T-helper 1 cell (primary cell): Measurements from ENCODE around the gene EXOC6B.

Experiments used
- DNase-seq, 5 donors: peaks; one replicate each; pipeline ENCODE4 v3.0.0-alpha.2; 2012 to 2020

Gene EXOC6B

GRCh38 chr2:72341639-72342038 lies 484.2 kb downstream of the EXOC6B start:
- no peak for DNase-seq

- DNase-seq, result no peak
Observed at GRCh38 chr2:72340665-72341064, 485.2 kb downstream of the EXOC6B start.

- no peak for DNase-seq
Observed at GRCh38 chr2:72338076-72338475, 487.8 kb downstream of the EXOC6B start.

DNA sequence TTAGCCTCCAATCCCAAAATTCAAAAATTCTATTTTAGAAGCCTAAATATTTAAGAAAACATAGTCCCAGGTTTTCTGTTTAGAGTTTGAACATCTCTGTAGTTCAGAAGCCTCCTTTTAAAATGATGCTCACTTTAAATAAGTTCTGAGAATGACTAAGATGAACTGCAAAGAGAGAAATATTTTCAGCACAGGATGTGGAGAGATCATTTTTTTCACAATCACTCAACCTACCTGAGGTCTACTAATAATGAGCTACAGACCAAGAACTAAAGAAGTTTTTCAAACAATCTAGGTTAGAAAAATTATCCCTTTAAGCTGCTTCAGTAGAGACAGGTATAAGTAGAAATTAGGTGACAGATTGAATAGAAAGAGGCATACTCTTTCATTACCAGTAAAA lies 493.1 kb downstream of the EXOC6B start:
- DNase-seq, result peak in 1 of 5 donors; percentile 8

DNA sequence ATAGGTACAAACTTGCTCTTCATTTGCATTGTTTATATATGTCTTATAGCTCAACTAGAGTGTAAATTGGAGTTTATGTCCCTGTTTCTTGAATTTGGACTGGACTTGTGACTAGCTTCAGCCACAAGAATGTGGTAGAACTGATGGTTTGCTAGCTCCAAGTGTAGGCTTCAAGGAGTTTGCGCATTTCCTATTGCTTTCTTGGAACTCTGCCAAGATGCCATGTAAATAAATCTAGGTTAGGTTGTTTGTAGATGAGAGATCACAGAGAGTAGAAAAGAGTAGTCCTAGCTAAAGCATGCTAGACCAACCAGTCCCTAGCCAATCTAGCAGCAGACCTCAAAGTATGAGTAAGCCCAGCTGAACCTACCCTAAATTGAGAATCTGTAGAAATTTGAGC lies 495.2 kb downstream of the EXOC6B start:
- no peak for DNase-seq

DNA sequence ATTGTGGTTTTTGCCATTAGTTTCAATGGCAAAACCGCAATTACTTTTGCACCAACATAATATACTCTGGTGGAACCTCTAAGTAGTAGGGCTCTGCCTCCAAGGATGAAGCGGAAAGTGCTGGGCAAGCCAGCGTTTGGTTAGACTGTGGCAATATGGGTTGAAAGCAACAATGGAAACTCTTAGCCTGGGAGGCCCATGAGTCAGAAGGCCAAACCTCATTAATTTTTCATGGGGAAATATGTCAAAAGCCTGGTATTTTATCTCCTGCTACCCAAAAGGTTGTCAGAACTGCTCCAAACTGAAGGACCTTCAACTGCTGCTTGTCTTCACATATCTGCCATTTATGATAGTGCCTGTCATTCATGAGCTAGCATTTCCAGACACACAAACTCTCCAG lies 499.1 kb downstream of the EXOC6B start:
- DNase-seq, result no peak

DNA sequence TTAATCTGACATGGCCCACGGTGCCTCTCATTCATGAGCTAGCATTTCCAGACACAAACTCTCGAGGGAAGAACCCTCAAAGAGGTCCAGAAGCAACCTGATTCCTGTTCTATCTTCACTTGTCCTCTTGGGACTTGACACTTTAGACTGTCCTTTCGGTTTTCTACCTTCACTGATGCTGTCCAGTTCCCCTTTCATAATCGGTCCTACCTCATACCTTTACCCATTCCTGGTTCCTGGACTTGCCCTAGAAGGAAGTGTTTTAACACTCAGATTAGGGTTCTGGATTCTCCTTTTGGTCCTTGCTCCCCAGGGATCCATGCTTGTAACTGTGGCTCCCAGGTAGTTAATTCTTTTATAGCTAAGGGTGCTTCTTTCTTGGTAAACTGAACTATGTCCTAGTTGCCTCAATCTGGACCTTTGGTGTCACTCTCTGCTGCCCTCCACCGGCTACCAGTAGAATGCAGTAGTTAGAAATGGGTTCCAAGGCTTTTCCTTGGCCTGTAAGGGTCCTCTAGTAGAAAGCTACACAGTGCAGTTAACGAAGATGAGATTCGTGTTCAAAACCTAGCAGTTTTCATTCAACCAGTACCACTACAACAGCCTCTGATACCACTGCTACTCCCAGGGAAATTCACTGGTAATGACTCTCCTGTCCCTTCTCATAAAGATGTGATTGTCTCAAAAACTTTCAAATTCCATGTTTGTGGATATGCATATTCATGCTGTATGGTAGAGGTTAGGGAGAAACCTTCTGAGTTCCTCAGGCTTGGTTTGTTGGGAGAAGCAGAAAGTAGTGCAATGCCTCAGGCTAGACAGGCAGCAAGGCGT lies 500.0 kb downstream of the EXOC6B start:
- DNase-seq, result no peak

GRCh38 chr2:72316774-72317173 lies 509.1 kb downstream of the EXOC6B start:
- DNase-seq, result no peak

GRCh38 chr2:72300147-72300684 lies 525.6 kb downstream of the EXOC6B start:
- DNase-seq, result no peak

DNA sequence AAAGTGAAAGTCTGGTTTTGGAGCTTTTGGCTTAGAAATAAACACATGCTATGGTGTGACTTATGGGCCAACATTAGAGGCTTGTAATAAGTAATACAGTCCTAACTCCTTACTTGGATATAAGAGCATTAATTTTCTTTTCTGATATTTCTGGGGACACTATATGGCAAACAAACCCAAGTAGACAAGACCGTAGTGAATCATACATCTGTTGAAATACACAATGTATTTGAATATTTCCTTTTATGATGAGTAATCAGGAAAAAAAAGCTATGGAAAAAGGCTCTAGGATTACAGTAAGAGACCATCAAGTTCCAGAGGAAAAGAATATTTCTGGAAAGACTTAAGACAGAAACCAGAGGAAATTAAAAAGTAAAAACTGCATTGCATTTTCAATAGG lies 532.2 kb downstream of the EXOC6B start:
- DNase-seq, result no peak

DNA sequence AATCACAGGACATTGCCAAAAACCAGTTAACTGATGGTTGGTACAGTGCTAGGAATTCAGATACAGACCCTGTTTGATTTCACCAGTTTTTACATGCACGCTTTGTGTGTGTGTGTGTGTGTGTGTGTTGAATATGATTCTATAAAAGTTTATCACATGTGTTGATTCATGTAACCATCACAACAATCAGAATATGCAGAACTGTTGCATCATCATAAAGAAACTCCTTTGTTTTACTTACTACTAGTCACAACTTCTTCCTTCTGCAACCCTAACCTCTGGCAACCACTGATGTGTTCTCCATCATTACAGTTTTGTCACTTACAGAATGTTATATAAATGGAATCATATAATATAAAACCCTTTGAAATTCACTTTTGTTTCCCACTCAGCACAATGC lies 533.4 kb downstream of the EXOC6B start:
- DNase-seq, result no peak

- no peak for DNase-seq
Observed at GRCh38 chr2:72291059-72291458, 534.8 kb downstream of the EXOC6B start.

GRCh38 chr2:72289736-72290135 lies 536.1 kb downstream of the EXOC6B start:
- no peak for DNase-seq

- no peak for DNase-seq
Observed at GRCh38 chr2:72289283-72289682, 536.5 kb downstream of the EXOC6B start.

- no peak for DNase-seq
Observed at GRCh38 chr2:72278046-72278445, 547.8 kb downstream of the EXOC6B start.

- DNase-seq, result no peak
Observed at GRCh38 chr2:72276876-72277275, 549.0 kb downstream of the EXOC6B start.

DNA sequence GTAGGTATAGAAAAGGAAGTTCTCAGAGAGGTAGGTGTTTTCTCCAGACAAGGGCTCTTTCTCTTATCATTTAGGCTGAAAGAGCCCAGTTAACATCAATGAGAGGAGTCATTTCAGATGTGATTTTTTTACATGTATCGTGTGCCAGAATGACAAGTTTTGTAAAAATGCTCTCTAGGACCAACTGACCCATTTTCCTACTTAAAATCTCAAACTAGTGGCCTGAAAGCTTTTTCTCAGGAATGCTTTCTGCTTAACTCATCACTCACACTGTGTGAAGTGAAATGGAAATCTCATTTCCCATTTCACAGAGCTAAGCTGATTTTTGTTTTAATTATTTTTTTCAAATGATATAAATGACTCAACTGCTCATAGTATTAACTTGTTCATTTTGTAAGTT lies 549.5 kb downstream of the EXOC6B start:
- DNase-seq, result no peak

- DNase-seq, result no peak
Observed at GRCh38 chr2:72275084-72275483, 550.7 kb downstream of the EXOC6B start.

DNA sequence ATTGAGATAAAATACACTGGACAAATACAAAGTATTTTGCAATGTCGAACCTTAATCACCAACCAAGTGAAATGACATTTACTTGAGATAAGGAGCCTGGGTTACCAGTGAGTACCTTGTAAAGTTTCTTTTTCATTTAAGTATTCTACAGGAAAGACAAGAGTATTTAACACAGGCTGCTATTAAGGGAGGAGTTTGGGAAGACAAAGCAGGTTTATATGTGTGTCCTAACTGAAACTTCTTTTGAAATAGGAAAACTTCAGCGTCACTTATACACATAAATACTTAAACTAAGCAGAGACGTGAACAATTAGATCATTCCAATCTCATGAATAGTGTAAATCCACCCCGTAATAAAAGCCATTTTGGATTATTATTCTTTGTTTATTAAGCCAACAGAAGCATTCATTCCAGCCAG lies 551.4 kb downstream of the EXOC6B start:
- no peak for DNase-seq

- no peak for DNase-seq
Observed at GRCh38 chr2:72273384-72273783, 552.4 kb downstream of the EXOC6B start.

DNA sequence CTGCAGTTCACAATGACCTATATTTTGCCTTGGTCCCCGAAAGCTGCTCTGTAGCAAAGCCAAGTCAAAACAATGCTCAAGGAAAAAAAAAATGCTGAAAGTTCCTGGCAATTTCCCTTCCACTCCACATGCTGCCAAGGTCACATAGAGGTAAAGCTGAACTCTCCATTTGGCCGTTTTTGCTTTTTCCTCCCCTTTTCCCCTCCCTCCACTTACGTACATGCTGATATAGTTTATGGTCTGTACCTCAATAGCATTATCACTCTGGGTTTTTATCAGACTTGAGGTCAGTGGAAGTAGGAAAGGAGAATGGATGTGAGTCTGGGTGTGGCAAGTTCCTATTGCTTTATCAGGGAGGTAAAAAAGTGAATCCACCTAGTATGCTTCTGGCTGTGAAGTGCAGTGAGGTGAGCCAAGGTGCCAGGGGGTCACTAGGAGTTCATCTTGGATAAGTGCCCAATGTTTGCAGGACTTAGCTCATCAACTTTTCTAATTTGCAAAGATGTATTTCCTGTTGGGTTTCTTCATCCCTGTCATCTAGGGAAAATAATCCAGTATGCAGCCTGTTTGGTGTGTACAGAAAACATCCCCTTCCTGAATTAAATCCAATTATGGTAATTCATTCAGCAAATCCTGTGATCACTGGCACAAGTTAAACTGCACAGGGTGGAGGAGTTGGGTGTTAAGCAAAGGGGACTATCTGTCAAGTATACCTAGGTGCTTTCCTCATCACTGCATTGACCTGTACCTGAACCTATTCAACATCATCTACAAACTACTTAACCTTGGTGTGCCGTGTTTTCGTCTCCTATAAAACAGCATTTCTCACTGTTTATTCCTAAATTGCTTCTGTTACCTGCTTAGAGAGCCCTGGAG lies 553.8 kb downstream of the EXOC6B start:
- DNase-seq, result no peak

- no peak for DNase-seq
Observed at GRCh38 chr2:72271276-72271614, 554.6 kb downstream of the EXOC6B start.

DNA sequence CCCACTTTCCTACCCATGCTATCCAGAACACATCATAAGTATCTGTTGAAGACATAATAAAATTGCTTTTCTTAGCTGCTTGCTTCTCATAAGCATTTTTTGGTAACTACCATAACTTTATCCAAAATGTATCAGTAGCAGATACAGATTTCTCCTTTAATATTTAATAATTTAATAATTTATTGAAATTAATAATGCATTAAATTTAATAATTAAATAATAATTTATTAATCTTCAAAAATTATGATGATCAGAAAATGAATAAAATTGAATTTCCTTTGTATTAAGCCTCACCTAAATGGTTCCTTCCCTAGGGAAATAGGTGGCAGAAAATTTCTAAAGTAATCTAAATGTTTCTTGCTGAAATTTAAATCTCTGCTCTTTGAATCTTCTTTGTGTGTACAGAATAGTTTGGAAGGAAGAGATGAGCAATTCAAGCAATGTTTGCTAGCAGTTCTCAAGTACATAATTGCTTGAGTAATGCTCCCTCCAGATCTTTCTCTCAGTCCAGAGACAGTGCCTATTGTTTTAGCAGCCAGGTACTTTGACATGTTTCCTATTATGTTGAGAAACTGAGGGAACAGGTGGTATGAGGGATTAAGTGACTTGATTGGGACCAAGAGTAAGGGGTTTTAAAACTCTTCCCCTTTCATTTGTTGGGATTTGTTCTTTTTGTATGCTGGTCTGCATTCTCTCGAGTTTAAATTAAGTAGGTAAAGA lies 555.1 kb downstream of the EXOC6B start:
- no peak for DNase-seq
